Dendritic cell treated with granulocyte-macrophage colony-stimulating factor and Interleukin-4, amounts not matched to agents 40 ng/mL and 50 ng/mL, for 4 days (primary cell): ENCODE measurements around the gene ARL15.

Source experiments
- H3K27ac Mint-ChIP-seq: one replicate; pipeline ENCODE4 v1.8.0; 2022; ENCODE audit warnings: mild to moderate bottlenecking, mixed read lengths
- H3K27me3 Mint-ChIP-seq: one replicate; pipeline ENCODE4 v1.8.0; 2022; ENCODE audit warnings: mild to moderate bottlenecking, mixed read lengths
- H3K36me3 Mint-ChIP-seq: one replicate; pipeline ENCODE4 v1.8.0; 2022; ENCODE audit warnings: low read depth, mixed read lengths
- H3K4me1 Mint-ChIP-seq: one replicate; pipeline ENCODE4 v1.8.0; 2022; ENCODE audit warnings: low read depth, mixed read lengths
- H3K4me3 Mint-ChIP-seq: one replicate; pipeline ENCODE4 v1.8.0; 2022; ENCODE audit warnings: mild to moderate bottlenecking, moderate library complexity, mixed read lengths
- H3K9me3 Mint-ChIP-seq: one replicate; pipeline ENCODE4 v1.8.0; 2022; ENCODE audit warnings: mixed read lengths
- intact Hi-C: fragments of 100-400 bp; cut with micrococcal nuclease; formaldehyde crosslinking; loops from one replicate; pipeline ENCODE4 v1.15.0; 2022

The ARL15 gene

GRCh38 chr5:54264574-54264973, 45.8 kb downstream of the ARL15 start:
- intact Hi-C loops: no loop called here
- no peaks in the 10 kb centered on the region for H3K27me3 Mint-ChIP-seq
- no peak overlapping the region for H3K27ac Mint-ChIP-seq
- peaks cover 4% of the 10 kb centered on the region for H3K4me1 Mint-ChIP-seq
- no peak overlapping the region for H3K4me3 Mint-ChIP-seq
- H3K36me3 Mint-ChIP-seq: no peaks in the 10 kb centered on the region
- H3K9me3 Mint-ChIP-seq: no peaks in the 10 kb centered on the region

- no peak overlapping the region for H3K27ac Mint-ChIP-seq
- intact Hi-C loops: no loop called here
- no peak overlapping the region for H3K4me3 Mint-ChIP-seq
- H3K9me3 Mint-ChIP-seq: no peaks in the 10 kb centered on the region
- no peaks in the 10 kb centered on the region for H3K36me3 Mint-ChIP-seq
- H3K4me1 Mint-ChIP-seq: peaks cover 4% of the 10 kb centered on the region
- no peaks in the 10 kb centered on the region for H3K27me3 Mint-ChIP-seq
These were observed 46.9 kb downstream of the ARL15 start for GRCh38 chr5:54263447-54263846.

- H3K27me3 Mint-ChIP-seq: no peaks in the 10 kb centered on the region
- H3K4me1 Mint-ChIP-seq: peaks cover 10% of the 10 kb centered on the region
- H3K4me3 Mint-ChIP-seq: no peak overlapping the region
- no peaks in the 10 kb centered on the region for H3K36me3 Mint-ChIP-seq
- H3K27ac Mint-ChIP-seq: no peak overlapping the region
- no peaks in the 10 kb centered on the region for H3K9me3 Mint-ChIP-seq
- intact Hi-C loops: no loop called here
These were observed 48.8 kb downstream of the ARL15 start for GRCh38 chr5:54261596-54261995.

GRCh38 chr5:54259981-54260380, 50.4 kb downstream of the ARL15 start:
- H3K4me1 Mint-ChIP-seq: peaks cover 18% of the 10 kb centered on the region
- no peak overlapping the region for H3K27ac Mint-ChIP-seq
- H3K9me3 Mint-ChIP-seq: no peaks in the 10 kb centered on the region
- no peaks in the 10 kb centered on the region for H3K27me3 Mint-ChIP-seq
- H3K4me3 Mint-ChIP-seq: no peak overlapping the region
- no peaks in the 10 kb centered on the region for H3K36me3 Mint-ChIP-seq
- intact Hi-C loops: no loop called here

- no peak overlapping the region for H3K27ac Mint-ChIP-seq
- H3K36me3 Mint-ChIP-seq: no peaks in the 10 kb centered on the region
- intact Hi-C loops: no loop called here
- H3K4me1 Mint-ChIP-seq: peaks cover 18% of the 10 kb centered on the region
- no peaks in the 10 kb centered on the region for H3K9me3 Mint-ChIP-seq
- no peak overlapping the region for H3K4me3 Mint-ChIP-seq
- H3K27me3 Mint-ChIP-seq: no peaks in the 10 kb centered on the region
These were observed 51.3 kb downstream of the ARL15 start for GRCh38 chr5:54259090-54259489.

- Mint-ChIP-seq H3K4me3 (no peak overlapping the region), H3K4me1 (peaks cover 15% of the 10 kb centered on the region), H3K27me3 (no peaks in the 10 kb centered on the region)
These were observed 52.8 kb downstream of the ARL15 start for GRCh38 chr5:54257366-54258118.

GRCh38 chr5:54254482-54255198, 55.7 kb downstream of the ARL15 start:
- intact Hi-C loops: no loop called here
- peaks cover 15% of the 10 kb centered on the region for H3K4me1 Mint-ChIP-seq
- H3K27me3 Mint-ChIP-seq: no peaks in the 10 kb centered on the region
- H3K27ac Mint-ChIP-seq: no peak overlapping the region
- no peaks in the 10 kb centered on the region for H3K36me3 Mint-ChIP-seq
- H3K4me3 Mint-ChIP-seq: no peak overlapping the region
- H3K9me3 Mint-ChIP-seq: no peaks in the 10 kb centered on the region

More at GRCh38 chr5:54257366-54258118, 52.8 kb downstream of the ARL15 start:
- Mint-ChIP-seq H3K9me3 (no peaks in the 10 kb centered on the region), H3K36me3 (no peaks in the 10 kb centered on the region), H3K27ac (no peak overlapping the region)
- intact Hi-C loops: no loop called here

- Mint-ChIP-seq H3K36me3 (no peaks in the 10 kb centered on the region), H3K4me1 (peaks cover 12% of the 10 kb centered on the region), H3K27ac (no peak overlapping the region), H3K9me3 (no peaks in the 10 kb centered on the region), H3K4me3 (no peak overlapping the region), H3K27me3 (no peaks in the 10 kb centered on the region)
- intact Hi-C loops: no loop called here
These were observed 58.4 kb downstream of the ARL15 start for GRCh38 chr5:54251981-54252380.

GRCh38 chr5:54249210-54250028, 61.0 kb downstream of the ARL15 start:
- no peaks in the 10 kb centered on the region for H3K36me3 Mint-ChIP-seq
- no peak overlapping the region for H3K4me3 Mint-ChIP-seq
- no peak overlapping the region for H3K27ac Mint-ChIP-seq
- H3K27me3 Mint-ChIP-seq: no peaks in the 10 kb centered on the region
- H3K4me1 Mint-ChIP-seq: no peaks in the 10 kb centered on the region
- intact Hi-C loops: loop anchor here (2.0 to 10.0 kb wide), 3 partner anchors 61 to 895 kb away; partner anchors contain the start of gene ARL15
- H3K9me3 Mint-ChIP-seq: no peaks in the 10 kb centered on the region

GRCh38 chr5:54247226-54247625, 63.1 kb downstream of the ARL15 start:
- Mint-ChIP-seq H3K27ac (no peak overlapping the region), H3K4me3 (no peak overlapping the region), H3K36me3 (no peaks in the 10 kb centered on the region), H3K4me1 (no peaks in the 10 kb centered on the region), H3K9me3 (no peaks in the 10 kb centered on the region), H3K27me3 (no peaks in the 10 kb centered on the region)
- intact Hi-C loops: loop anchor here (10.0 kb wide), 2 partner anchors 618 to 898 kb away; no protein-coding TSS in a partner anchor

- Mint-ChIP-seq H3K4me1 (no peaks in the 10 kb centered on the region), H3K9me3 (no peaks in the 10 kb centered on the region), H3K36me3 (no peaks in the 10 kb centered on the region), H3K27me3 (no peaks in the 10 kb centered on the region), H3K4me3 (no peak overlapping the region), H3K27ac (no peak overlapping the region)
- intact Hi-C loops: loop anchor here (1.0 to 10.0 kb wide), 4 partner anchors 176 to 901 kb away; no protein-coding TSS in a partner anchor
These were observed 66.8 kb downstream of the ARL15 start for GRCh38 chr5:54243483-54244080.

- intact Hi-C loops: loop anchor here (2.0 to 10.0 kb wide), 3 partner anchors 247 to 903 kb away; no protein-coding TSS in a partner anchor
- no peaks in the 10 kb centered on the region for H3K36me3 Mint-ChIP-seq
- H3K9me3 Mint-ChIP-seq: no peaks in the 10 kb centered on the region
- no peak overlapping the region for H3K27ac Mint-ChIP-seq
- H3K4me1 Mint-ChIP-seq: no peaks in the 10 kb centered on the region
- H3K27me3 Mint-ChIP-seq: no peaks in the 10 kb centered on the region
- no peak overlapping the region for H3K4me3 Mint-ChIP-seq
These were observed 68.1 kb downstream of the ARL15 start for GRCh38 chr5:54242297-54242696.

GRCh38 chr5:54234304-54234933, 76.0 kb downstream of the ARL15 start:
- H3K9me3 Mint-ChIP-seq: no peaks in the 10 kb centered on the region
- intact Hi-C loops: no loop called here
- H3K27ac Mint-ChIP-seq: no peak overlapping the region
- no peaks in the 10 kb centered on the region for H3K36me3 Mint-ChIP-seq
- no peaks in the 10 kb centered on the region for H3K27me3 Mint-ChIP-seq
- no peak overlapping the region for H3K4me3 Mint-ChIP-seq
- H3K4me1 Mint-ChIP-seq: peaks cover 13% of the 10 kb centered on the region
